H1 (cell line): ENCODE measurements around the gene LZTFL1. TPM values are rescaled to one million over a fixed set of nuclear protein-coding genes. Genes with fewer than 3 reads are reported as not detected.

Source experiments
- CTCF ChIA-PET: fragments of 300-600 bp; sonication (Branson Sonifier 250); formaldehyde crosslinking; loops from one replicate; lab custom pipeline; 2021; ENCODE audit not compliant: partially characterized antibody; lab: Charles Lee
- POLR2A ChIA-PET: fragments of 300-600 bp; sonication (Branson Sonifier 250); formaldehyde crosslinking; loops from one replicate; lab custom pipeline; 2021; ENCODE audit warnings: inconsistent platforms; ENCODE audit not compliant: partially characterized antibody; lab: Charles Lee
- DNase-seq, 2 experiments: peaks; one replicate each; pipeline versions ENCODE4 v3.0.0 to v3.0.0-alpha.2; 2010 to 2022; ENCODE audit warnings: low spot score in 2 of 2, low read depth in 1 of 2, mixed read lengths in 1 of 2
- FAIRE-seq: peaks from 2 replicates; lab custom pipeline; 2011; peaks lifted over from hg19 to GRCh38; lab: Jason Lieb, UNC
- H2AFZ ChIP-seq: 2 replicates; pipeline ENCODE4 v1.8.1; 2012; ENCODE audit warnings: low read length, inconsistent platforms
- H2AK5ac ChIP-seq: 2 replicates; pipeline ENCODE4 v1.6.1; 2013; ENCODE audit warnings: low read depth, low read length
- H2BK120ac ChIP-seq: replicated peaks from 2 replicates; pipeline ENCODE3; 2013; ENCODE audit warnings: low read depth, low read length, inconsistent platforms
- H2BK12ac ChIP-seq: 2 replicates; pipeline ENCODE4 v1.6.1; 2013; ENCODE audit warnings: low read depth, low read length
- H2BK15ac ChIP-seq: 2 replicates; pipeline ENCODE4 v1.6.1; 2013; ENCODE audit warnings: low read length
- H2BK20ac ChIP-seq: 2 replicates; pipeline ENCODE4 v1.6.1; 2013; ENCODE audit warnings: low read length
- H2BK5ac ChIP-seq: 2 replicates; pipeline ENCODE4 v1.6.1; 2013; ENCODE audit warnings: low read depth, low read length
- H3K14ac ChIP-seq: 2 replicates; pipeline ENCODE4 v1.6.1; 2013; ENCODE audit warnings: inconsistent platforms; ENCODE audit not compliant: insufficient read length
- H3K18ac ChIP-seq: 2 replicates; pipeline ENCODE4 v1.6.1; 2013; ENCODE audit warnings: low read length; ENCODE audit errors: extremely low read depth
- H3K23ac ChIP-seq: 2 replicates; pipeline ENCODE4 v1.6.1; 2013; ENCODE audit warnings: inconsistent platforms; ENCODE audit not compliant: insufficient read length
- H3K23me2 ChIP-seq: 2 replicates; pipeline ENCODE4 v1.6.1; 2013; ENCODE audit warnings: low read depth, low read length
- H3K27ac ChIP-seq: 2 replicates; pipeline ENCODE4 v1.6.1; 2011; ENCODE audit warnings: low read depth, low read length, inconsistent platforms
- H3K27me3 ChIP-seq, 4 experiments: replicated peaks in 1 of 4; 1 replicate in 1 of 4; 2 replicates in 3 of 4; pipeline versions ENCODE4 v1.6.1 to v1.8.1; 2011 to 2013; ENCODE audit warnings: low read length in 3 of 4, mild to moderate bottlenecking in 3 of 4, inconsistent platforms in 2 of 4, mixed read lengths in 2 of 4, moderate library complexity in 1 of 4; ENCODE audit not compliant: control insufficient read depth in 3 of 4, insufficient read depth in 3 of 4; ENCODE audit errors: extremely low read depth in 1 of 4
- H3K36me3 ChIP-seq, 4 experiments: 2 replicates each; pipeline versions ENCODE4 v1.6.1 to v1.8.1; 2011 to 2013; ENCODE audit warnings: mild to moderate bottlenecking in 4 of 4, low read length in 3 of 4, moderate library complexity in 2 of 4, control low read depth in 1 of 4, inconsistent platforms in 1 of 4; ENCODE audit not compliant: insufficient read depth in 4 of 4, control insufficient read depth in 2 of 4
- H3K4ac ChIP-seq: replicated peaks from 2 replicates; pipeline ENCODE3; 2013; ENCODE audit warnings: low read length, low read depth, mixed read lengths, inconsistent platforms; ENCODE audit not compliant: insufficient read length
- H3K4me1 ChIP-seq, 4 experiments: replicated peaks in 1 of 4; 1 replicate in 1 of 4; 2 replicates in 3 of 4; pipeline versions ENCODE4 v1.6.1 to v1.8.1; 2011 to 2013; ENCODE audit warnings: low read length in 3 of 4, inconsistent platforms in 2 of 4, mixed read lengths in 1 of 4; ENCODE audit not compliant: insufficient read depth in 4 of 4, control insufficient read depth in 3 of 4
- H3K4me2 ChIP-seq, 2 experiments: 2 replicates each; pipeline versions ENCODE4 v1.6.1 to v1.8.1; 2011 to 2013; ENCODE audit warnings: low read depth in 2 of 2, low read length in 2 of 2, control low read depth in 1 of 2, inconsistent platforms in 1 of 2, mild to moderate bottlenecking in 1 of 2; ENCODE audit not compliant: insufficient read depth in 1 of 2
- H3K4me3 ChIP-seq, 4 experiments: fragments of 200-600, 300-600 bp in 1 of 4; sonication (generic), shearing (Covaris generic), sonication (Bioruptor Twin) in 1 of 4; 2 replicates each; pipeline versions ENCODE4 v1.5.1 to v1.8.1; 2011 to 2016; ENCODE audit warnings: low read length in 4 of 4, low read depth in 3 of 4, control low read depth in 2 of 4, inconsistent platforms in 2 of 4, mild to moderate bottlenecking in 2 of 4, mixed read lengths in 1 of 4, moderate library complexity in 1 of 4; ENCODE audit not compliant: insufficient read depth in 2 of 4; ENCODE audit errors: extremely low read depth in 1 of 4
- H3K56ac ChIP-seq: replicated peaks from 2 replicates; pipeline ENCODE3; 2013; ENCODE audit warnings: low read depth, mild to moderate bottlenecking, mixed read lengths, low read length, inconsistent platforms; ENCODE audit not compliant: insufficient read length
- H3K79me1 ChIP-seq: 2 replicates; pipeline ENCODE4 v1.6.1; 2013; ENCODE audit warnings: low read depth, low read length, control low read depth
- H3K79me2 ChIP-seq, 2 experiments: 2 replicates each; pipeline versions ENCODE4 v1.6.1 to v1.8.1; 2012 to 2013; ENCODE audit warnings: low read length in 2 of 2, mild to moderate bottlenecking in 2 of 2, inconsistent platforms in 1 of 2; ENCODE audit not compliant: insufficient read depth in 2 of 2, control insufficient read depth in 1 of 2
- H3K9ac ChIP-seq, 4 experiments: replicated peaks in 1 of 4; 1 replicate in 1 of 4; 2 replicates in 3 of 4; pipeline versions ENCODE4 v1.6.1 to v1.8.1; 2011 to 2013; ENCODE audit warnings: low read depth in 3 of 4, low read length in 3 of 4, control low read depth in 2 of 4, mild to moderate bottlenecking in 2 of 4, moderate library complexity in 2 of 4, inconsistent platforms in 1 of 4; ENCODE audit errors: extremely low read depth in 1 of 4
- H3K9me3 ChIP-seq, 2 experiments: 2 replicates each; pipeline versions ENCODE4 v1.6.1 to v1.8.1; 2012 to 2013; ENCODE audit warnings: mild to moderate bottlenecking in 2 of 2, moderate library complexity in 2 of 2, control low read depth in 1 of 2, inconsistent platforms in 1 of 2, low read depth in 1 of 2, low read length in 1 of 2, mixed read lengths in 1 of 2; ENCODE audit not compliant: insufficient read depth in 2 of 2
- H4K20me1 ChIP-seq, 2 experiments: replicated peaks in 1 of 2; 2 replicates each; pipeline versions ENCODE3 to v1.8.1; 2011 to 2013; ENCODE audit warnings: inconsistent platforms in 2 of 2, low read length in 2 of 2, mild to moderate bottlenecking in 1 of 2; ENCODE audit not compliant: insufficient read depth in 2 of 2, control insufficient read depth in 1 of 2
- H4K5ac ChIP-seq: 2 replicates; pipeline ENCODE4 v1.6.1; 2013; ENCODE audit warnings: low read length, low read depth, mixed read lengths, inconsistent platforms; ENCODE audit not compliant: insufficient read length
- H4K8ac ChIP-seq: 2 replicates; pipeline ENCODE4 v1.8.0; 2013; ENCODE audit warnings: mild to moderate bottlenecking, moderate library complexity, low read length, inconsistent platforms; ENCODE audit not compliant: insufficient read depth; ENCODE audit errors: extremely low read depth
- H4K91ac ChIP-seq: replicated peaks from 2 replicates; pipeline ENCODE3; 2013; ENCODE audit warnings: low read length, mixed read lengths, inconsistent platforms; ENCODE audit not compliant: insufficient read length
- BACH1 ChIP-seq: IDR thresholded peaks from 2 replicates; pipeline ENCODE4 v1.6.1; 2012; ENCODE audit warnings: low read length, improper control_type of control experiment
- BCL11A ChIP-seq, 2 experiments: IDR thresholded peaks; one replicate each; pipeline ENCODE4 v1.6.1; 2011; ENCODE audit warnings: low read depth in 2 of 2, low read length in 2 of 2, mild to moderate bottlenecking in 2 of 2
- CHD2 ChIP-seq: IDR thresholded peaks from 2 replicates; pipeline ENCODE4 v1.6.1; 2012; ENCODE audit warnings: low read length, improper control_type of control experiment
- CREB1 ChIP-seq: IDR thresholded peaks from 2 replicates; pipeline ENCODE4 v1.6.1; 2012; ENCODE audit warnings: inconsistent platforms
- E2F6 ChIP-seq: IDR thresholded peaks from 2 replicates; pipeline ENCODE4 v1.6.1; 2012; ENCODE audit warnings: inconsistent platforms
- EGR1 ChIP-seq: IDR thresholded peaks from 2 replicates; pipeline ENCODE4 v1.6.1; 2011; ENCODE audit warnings: low read depth, low read length, borderline replicate concordance
- EZH2 ChIP-seq: fragments of 200-600 bp; sonication (generic); IDR thresholded peaks from 2 replicates; pipeline ENCODE4 v1.7.1; 2012; ENCODE audit warnings: low read depth, mild to moderate bottlenecking, moderate library complexity, low read length, inconsistent platforms; ENCODE audit not compliant: severe bottlenecking
- KDM5A ChIP-seq: fragments of 200-600 bp; IDR thresholded peaks from 2 replicates; pipeline ENCODE4 v1.7.1; 2012; ENCODE audit warnings: mild to moderate bottlenecking, low read length, inconsistent platforms, mixed read lengths
- POLR2A ChIP-seq, 2 experiments: IDR thresholded peaks; 1 replicate in 1 of 2; 2 replicates in 1 of 2; pipeline ENCODE4 v1.6.1; 2011; ENCODE audit warnings: low read depth in 2 of 2, low read length in 2 of 2, mild to moderate bottlenecking in 2 of 2; ENCODE audit errors: control extremely low read depth in 1 of 2
- RFX5 ChIP-seq: IDR thresholded peaks from 2 replicates; pipeline ENCODE4 v1.6.1; 2011; ENCODE audit warnings: low read depth, low read length, improper control_type of control experiment, borderline replicate concordance
- RXRA ChIP-seq: IDR thresholded peaks from 2 replicates; pipeline ENCODE4 v1.6.1; 2011; ENCODE audit warnings: low read depth, mild to moderate bottlenecking, low read length, moderate library complexity; ENCODE audit not compliant: insufficient read depth
- SIRT6 ChIP-seq: IDR thresholded peaks from one replicate; pipeline ENCODE4 v1.7.1; 2012; ENCODE audit warnings: low read length, inconsistent platforms
- SP4 ChIP-seq: IDR thresholded peaks from 2 replicates; pipeline ENCODE4 v1.6.1; 2012; ENCODE audit warnings: low read length, inconsistent platforms
- SUZ12 ChIP-seq: fragments of 200-600 bp; sonication (generic); IDR thresholded peaks from 2 replicates; pipeline ENCODE4 v1.6.1; 2012; ENCODE audit warnings: mild to moderate bottlenecking, inconsistent platforms, low read length, moderate library complexity, mixed read lengths
- WGBS, 2 experiments: shearing (Covaris generic) in 1 of 2; methylation state at CpG; one replicate each; pipeline versions ENCODE4 v1.1.6 to v1.1.7; 2013 to 2015; ENCODE audit warnings: low lambda C conversion rate in 2 of 2, mixed read lengths in 2 of 2, inconsistent platforms in 1 of 2, low coverage in 1 of 2, missing lambda C conversion rate in 1 of 2; ENCODE audit not compliant: insufficient replicate concordance in 2 of 2, insufficient coverage in 1 of 2, insufficient read length in 1 of 2; ENCODE audit errors: extremely low coverage in 1 of 2, missing lambda C conversion rate in 1 of 2; 5-methylcytosine and 5-hydroxymethylcytosine counted together
- polyA plus RNA-seq, 7 experiments: library from polyadenylated mRNA; depleted of rRNA in 3 of 7; stranded (reverse) in 5 of 7; unstranded in 2 of 7; fragments of >200 nt in 5 of 7; fragments of 200-250 nt in 2 of 7; gene quantifications; 1 replicate in 5 of 7; 2 replicates in 1 of 7; 4 replicates in 1 of 7; pipeline versions ENCODE4 v1.2.1 to v1.2.3, GENCODE V29; 2011 to 2013; ENCODE audit warnings: missing spikeins in 2 of 7, mixed read lengths in 2 of 7
- total RNA-seq: library from RNA; stranded (reverse); fragmentation: NEBNext Ultra II Directional; extraction: Animal tissue kit (Norgen Biotek cat#: 25700); gene quantifications from 2 replicates; pipeline ENCODE4 v1.2.1, GENCODE V29; 2021

The LZTFL1 gene
- total and polyA plus RNA-seq, 2 of the 8 experiments (the other 6 are each of a cell fraction or from before 2014, with no cell fraction given), result 8.7 to 11.5 TPM

- no peak overlapping the region for H3K18ac ChIP-seq
- FAIRE-seq, result no peak
- H4K91ac ChIP-seq, result no peak overlapping the region
- TF ChIP-seq RFX5 (no peak), E2F6 (no peak), EGR1 (no peak), SIRT6 (no peak), BACH1 (no peak), RXRA (no peak), EZH2 (no peak), CREB1 (no peak), POLR2A (IDR thresholded peaks at IDR 0.05; ENCODE audit: control extremely low read depth in 1 of 2, low read depth in 2 of 2, low read length in 2 of 2) (no peak), BCL11A (IDR thresholded peaks at IDR 0.05; ENCODE audit: low read depth in 2 of 2, low read length in 2 of 2) (no peak), KDM5A (no peak), SP4 (no peak), SUZ12 (no peak), CHD2 (no peak)
Observed at GRCh38 chr3:45858809-45859543, 17.1 kb upstream of the LZTFL1 start.

More at GRCh38 chr3:45858809-45859543, 17.1 kb upstream of the LZTFL1 start:
- Histone ChIP-seq H2BK20ac (no peak overlapping the region), H3K4me2 (no peak overlapping the region), H3K9ac (no peak overlapping the region), H2AK5ac (no peak overlapping the region), H2AFZ (no peak overlapping the region), H3K79me1 (no peaks in the 10 kb centered on the region), H4K8ac (no peak overlapping the region), H3K23ac (no peak overlapping the region), H2BK5ac (no peak overlapping the region), H3K56ac (no peak overlapping the region), H2BK12ac (no peak overlapping the region), H3K4me3 (no peak overlapping the region), H3K79me2 (no peaks in the 10 kb centered on the region), H4K5ac (no peak overlapping the region), H2BK120ac (no peak overlapping the region), H3K36me3 (no peaks in the 10 kb centered on the region), H3K4ac (no peak overlapping the region), H3K27me3 (no peaks in the 10 kb centered on the region), H3K14ac (no peak overlapping the region), H3K23me2 (no peaks in the 10 kb centered on the region), H3K9me3 (no peaks in the 10 kb centered on the region), H4K20me1 (no peaks in the 10 kb centered on the region), H2BK15ac (no peak overlapping the region), H3K27ac (no peak overlapping the region), H3K4me1 (no peaks in the 10 kb centered on the region)
- ChIA-PET POLR2A (interaction anchor here (0.7 kb wide), 1 partner anchor 21 kb away, joined by 3 read pairs; no protein-coding TSS in a partner anchor), CTCF (interaction anchor here (0.6 kb wide), 1 partner anchor 1880 kb away, joined by 3 read pairs; no protein-coding TSS in a partner anchor)
- 81% methylated on average over 7 of the region's 7 CpGs; no CpG with 5 or more reads in 1 of the 2 experiments for WGBS, 2 experiments
- DNase-seq, result no peak
